ENCODE measurements around the gene CTLA4.
A peak's percentile ranks its signal among the peaks of the same experiment; 100 is the strongest.

The CTLA4 gene

DNA sequence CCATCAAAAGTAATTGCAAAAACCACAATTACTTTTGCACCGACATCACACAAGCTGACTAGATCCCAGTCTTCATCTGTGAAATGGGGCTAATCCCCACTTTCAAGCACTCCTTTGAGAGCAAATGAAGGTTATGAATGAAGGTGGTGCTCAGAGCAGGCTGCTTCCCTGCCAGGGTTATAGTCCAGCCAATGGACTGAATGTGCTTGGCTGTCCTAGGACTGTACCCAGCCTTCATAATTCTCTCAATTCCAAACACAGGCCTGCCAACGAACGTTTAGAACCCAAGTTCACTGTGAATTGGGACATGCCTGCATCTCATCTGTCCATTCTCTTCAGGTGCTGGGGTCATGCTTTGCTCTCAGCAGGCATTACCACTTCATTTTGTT lies 41.2 kb downstream of the CTLA4 start:
- Histone ChIP-seq H3K36me3 (ENCODE audit: control insufficient read depth, insufficient read depth, low read length) (no peaks in the 10 kb centered on the region), H3K4me3 (replicated peaks; ENCODE audit: low read depth, low read length) (no peak overlapping the region), H3K27me3 (replicated peaks; ENCODE audit: control insufficient read depth, insufficient read depth, low read length) (peaks cover 2% of the 10 kb centered on the region; the same call in 1 of the 2 replicates)
- no peak for DNase-seq (ENCODE audit: extremely low read depth, insufficient read length)
- no peak for TF ChIP-seq CTCF (IDR thresholded peaks at IDR 0.05; ENCODE audit: insufficient read depth, low read length, poor library complexity, severe bottlenecking)

DNA sequence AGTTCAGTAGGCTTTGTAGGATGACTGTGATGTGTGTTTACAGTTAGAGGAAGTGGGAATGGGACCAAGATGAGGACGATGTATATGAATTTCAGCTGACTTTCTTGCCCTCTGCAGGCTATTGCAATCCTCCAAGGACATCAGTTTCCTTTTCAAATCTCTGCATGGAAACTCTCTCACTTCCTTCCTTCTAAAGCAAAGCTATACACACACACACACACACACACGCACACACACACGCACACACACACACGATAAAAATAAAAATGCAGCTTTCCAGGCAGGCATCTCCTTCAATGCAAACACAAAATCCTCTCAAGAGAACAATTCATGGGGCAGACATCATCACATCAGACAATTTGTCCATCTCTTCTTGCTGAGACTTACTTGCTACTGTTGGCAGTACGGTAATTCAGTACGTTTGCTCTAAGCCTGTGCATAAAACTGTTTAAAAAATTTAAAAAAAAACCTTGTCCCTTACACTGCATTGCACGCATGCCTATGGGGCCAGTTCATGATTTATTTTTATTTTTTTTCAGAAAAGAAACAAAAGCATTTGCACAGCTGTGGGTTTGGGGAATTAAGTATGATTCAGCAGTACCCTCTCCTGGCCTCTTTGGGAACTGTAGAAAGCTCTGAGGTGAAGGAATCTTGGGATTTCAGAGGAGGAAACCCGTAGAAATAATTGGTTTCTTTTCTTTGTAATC lies 41.8 kb downstream of the CTLA4 start:
- Histone ChIP-seq H3K4me3 (replicated peaks; ENCODE audit: low read depth, low read length) (no peak overlapping the region), H3K27me3 (replicated peaks; ENCODE audit: control insufficient read depth, insufficient read depth, low read length) (peaks cover 2% of the 10 kb centered on the region; the same call in 1 of the 2 replicates), H3K36me3 (ENCODE audit: control insufficient read depth, insufficient read depth, low read length) (no peaks in the 10 kb centered on the region)
- DNase-seq (ENCODE audit: extremely low read depth, insufficient read length), result no peak
- peak; percentile 61 for TF ChIP-seq CTCF (IDR thresholded peaks at IDR 0.05; ENCODE audit: insufficient read depth, low read length, poor library complexity, severe bottlenecking)

- Histone ChIP-seq H3K4me3 (replicated peaks; ENCODE audit: low read depth, low read length) (no peak overlapping the region), H3K27me3 (replicated peaks; ENCODE audit: control insufficient read depth, insufficient read depth, low read length) (peaks cover 2% of the 10 kb centered on the region; the same call in 1 of the 2 replicates), H3K36me3 (ENCODE audit: control insufficient read depth, insufficient read depth, low read length) (no peaks in the 10 kb centered on the region)
- no peak for TF ChIP-seq CTCF (IDR thresholded peaks at IDR 0.05; ENCODE audit: insufficient read depth, low read length, poor library complexity, severe bottlenecking)
- no peak for DNase-seq (ENCODE audit: extremely low read depth, insufficient read length)
Measured at GRCh38 chr2:203909974-203910373, 42.4 kb downstream of the CTLA4 start.

GRCh38 chr2:203913947-203914346 lies 46.4 kb downstream of the CTLA4 start:
- H3K27me3 ChIP-seq (replicated peaks; ENCODE audit: control insufficient read depth, insufficient read depth, low read length), result no peaks in the 10 kb centered on the region; the same call in none of the 2 replicates
- DNase-seq (ENCODE audit: extremely low read depth, insufficient read length), result no peak
- no peak overlapping the region for H3K4me3 ChIP-seq (replicated peaks; ENCODE audit: low read depth, low read length)
- no peak for TF ChIP-seq CTCF (IDR thresholded peaks at IDR 0.05; ENCODE audit: insufficient read depth, low read length, poor library complexity, severe bottlenecking)
- no peaks in the 10 kb centered on the region for H3K36me3 ChIP-seq (ENCODE audit: control insufficient read depth, insufficient read depth, low read length)

GRCh38 chr2:203914546-203915182 lies 47.1 kb downstream of the CTLA4 start:
- no peak for TF ChIP-seq CTCF (IDR thresholded peaks at IDR 0.05; ENCODE audit: insufficient read depth, low read length, poor library complexity, severe bottlenecking)
- DNase-seq (ENCODE audit: extremely low read depth, insufficient read length), result no peak
- Histone ChIP-seq H3K27me3 (replicated peaks; ENCODE audit: control insufficient read depth, insufficient read depth, low read length) (no peaks in the 10 kb centered on the region; the same call in none of the 2 replicates), H3K36me3 (ENCODE audit: control insufficient read depth, insufficient read depth, low read length) (no peaks in the 10 kb centered on the region), H3K4me3 (replicated peaks; ENCODE audit: low read depth, low read length) (no peak overlapping the region)
